Endodermal cell (in vitro differentiated cells): ENCODE measurements around the gene PPM1E. TPM values are rescaled to one million over a fixed set of nuclear protein-coding genes. Genes with fewer than 3 reads are reported as not detected.

ENCODE experiments used
- DNase-seq: peaks from one replicate; pipeline ENCODE4 v3.0.0-alpha.2; 2017
- H3K27ac ChIP-seq: 2 replicates; pipeline ENCODE4 v1.5.1; 2013; ENCODE audit warnings: mild to moderate bottlenecking, low read depth, low read length, moderate library complexity
- H3K27me3 ChIP-seq: 2 replicates; pipeline ENCODE4 v1.6.1; 2013; ENCODE audit warnings: mild to moderate bottlenecking, low read length, moderate library complexity; ENCODE audit not compliant: insufficient read depth, control insufficient read depth, poor library complexity, severe bottlenecking
- H3K36me3 ChIP-seq: 2 replicates; pipeline ENCODE4 v1.7.0; 2013; ENCODE audit warnings: mild to moderate bottlenecking, low read length, moderate library complexity; ENCODE audit not compliant: control insufficient read depth, insufficient read depth
- H3K4me1 ChIP-seq: one replicate; pipeline ENCODE4 v1.7.0; 2013; ENCODE audit warnings: low read length; ENCODE audit not compliant: control insufficient read depth, insufficient read depth
- H3K4me3 ChIP-seq: 2 replicates; pipeline ENCODE4 v1.5.1; 2013; ENCODE audit warnings: mild to moderate bottlenecking, low read length, moderate library complexity
- H3K9ac ChIP-seq: 2 replicates; pipeline ENCODE4 v1.6.1; 2013; ENCODE audit warnings: mild to moderate bottlenecking, low read length, moderate library complexity; ENCODE audit not compliant: poor library complexity, severe bottlenecking; ENCODE audit errors: extremely low read depth
- H3K9me3 ChIP-seq: 2 replicates; pipeline ENCODE4 v1.6.1; 2013; ENCODE audit warnings: mild to moderate bottlenecking, low read length, moderate library complexity; ENCODE audit not compliant: control insufficient read depth
- H3K27ac Mint-ChIP-seq: 2 replicates; pipeline ENCODE4 v1.8.0; 2020; ENCODE audit warnings: mixed read lengths
- H3K27me3 Mint-ChIP-seq: 2 replicates; pipeline ENCODE4 v1.8.0; 2021; ENCODE audit warnings: mild to moderate bottlenecking, mixed read lengths; ENCODE audit not compliant: insufficient read depth
- H3K36me3 Mint-ChIP-seq: 2 replicates; pipeline ENCODE4 v1.8.0; 2020; ENCODE audit warnings: low read depth, mixed read lengths
- H3K4me1 Mint-ChIP-seq: 2 replicates; pipeline ENCODE4 v1.8.0; 2020; ENCODE audit warnings: mixed read lengths
- H3K4me3 Mint-ChIP-seq: 2 replicates; pipeline ENCODE4 v1.8.0; 2020; ENCODE audit warnings: mild to moderate bottlenecking, moderate library complexity, mixed read lengths
- H3K9me3 Mint-ChIP-seq: 2 replicates; pipeline ENCODE4 v1.8.0; 2020; ENCODE audit warnings: mild to moderate bottlenecking, mixed read lengths
- WGBS, 2 experiments: methylation state at CpG; one replicate each; pipeline versions ENCODE4 v1.1.5 to v1.1.7; 2013; ENCODE audit warnings: missing lambda C conversion rate in 2 of 2, mixed read lengths in 1 of 2; ENCODE audit not compliant: insufficient coverage in 1 of 2, insufficient read length in 1 of 2; 5-methylcytosine and 5-hydroxymethylcytosine counted together
- total RNA-seq, 2 donors: library from RNA; stranded (reverse); fragmentation: NEBNext Ultra II Directional in 1 of 2; extraction: Animal tissue kit (Norgen Biotek cat#: 25700) in 1 of 2; gene quantifications; 2 replicates in 1 of 2; 3 replicates in 1 of 2; pipeline ENCODE4 v1.2.1, GENCODE V29; 2021
- TF ChIP-seq, protein P1 (sequence below): fragments of 200-600 bp; sonication (generic); conservative IDR thresholded peaks from 2 replicates; pipeline ENCODE4 v1.5.0; 2021; ENCODE audit warnings: antibody characterized with exemption, mild to moderate bottlenecking

Gene PPM1E
- total RNA-seq, 2 donors from 2014 or later, result 1.4 to 2.2 TPM

DNA sequence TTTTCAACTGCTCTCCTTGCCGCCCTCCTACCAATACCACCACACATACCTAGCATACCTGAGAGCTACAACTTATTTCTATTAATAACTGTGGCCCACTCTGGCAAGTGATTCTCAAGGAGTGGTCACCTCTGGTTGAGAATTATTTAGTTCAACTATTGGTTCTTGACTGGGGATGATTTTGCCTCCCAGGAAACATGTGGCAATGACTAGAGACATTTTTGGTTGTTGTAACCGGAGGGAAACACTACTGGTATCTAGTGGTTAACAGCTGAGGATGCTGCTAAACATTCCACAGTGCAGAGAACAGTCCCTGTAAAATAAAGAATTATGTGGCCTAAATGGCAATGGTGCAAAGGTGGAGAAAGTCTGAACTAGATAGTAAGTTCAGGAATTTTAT is 254.4 kb downstream of the PPM1E start:
- Mint-ChIP-seq H3K9me3 (no peaks in the 10 kb centered on the region), H3K4me1 (no peaks in the 10 kb centered on the region), H3K4me3 (no peak overlapping the region), H3K27me3 (no peaks in the 10 kb centered on the region), H3K36me3 (peaks cover 24% of the 10 kb centered on the region), H3K27ac (no peak overlapping the region)
- WGBS, 2 experiments, result 94 to 100% methylated on average over 1 to 2 of the region's 2 CpGs
- Histone ChIP-seq H3K4me1 (no peaks in the 10 kb centered on the region), H3K9me3 (no peaks in the 10 kb centered on the region), H3K27ac (no peak overlapping the region), H3K36me3 (peaks cover 14% of the 10 kb centered on the region), H3K4me3 (no peak overlapping the region), H3K9ac (no peak overlapping the region), H3K27me3 (no peaks in the 10 kb centered on the region)
- TF ChIP-seq, protein P1, sequence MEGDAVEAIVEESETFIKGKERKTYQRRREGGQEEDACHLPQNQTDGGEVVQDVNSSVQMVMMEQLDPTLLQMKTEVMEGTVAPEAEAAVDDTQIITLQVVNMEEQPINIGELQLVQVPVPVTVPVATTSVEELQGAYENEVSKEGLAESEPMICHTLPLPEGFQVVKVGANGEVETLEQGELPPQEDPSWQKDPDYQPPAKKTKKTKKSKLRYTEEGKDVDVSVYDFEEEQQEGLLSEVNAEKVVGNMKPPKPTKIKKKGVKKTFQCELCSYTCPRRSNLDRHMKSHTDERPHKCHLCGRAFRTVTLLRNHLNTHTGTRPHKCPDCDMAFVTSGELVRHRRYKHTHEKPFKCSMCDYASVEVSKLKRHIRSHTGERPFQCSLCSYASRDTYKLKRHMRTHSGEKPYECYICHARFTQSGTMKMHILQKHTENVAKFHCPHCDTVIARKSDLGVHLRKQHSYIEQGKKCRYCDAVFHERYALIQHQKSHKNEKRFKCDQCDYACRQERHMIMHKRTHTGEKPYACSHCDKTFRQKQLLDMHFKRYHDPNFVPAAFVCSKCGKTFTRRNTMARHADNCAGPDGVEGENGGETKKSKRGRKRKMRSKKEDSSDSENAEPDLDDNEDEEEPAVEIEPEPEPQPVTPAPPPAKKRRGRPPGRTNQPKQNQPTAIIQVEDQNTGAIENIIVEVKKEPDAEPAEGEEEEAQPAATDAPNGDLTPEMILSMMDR, result no peak
- no peak for DNase-seq

DNA sequence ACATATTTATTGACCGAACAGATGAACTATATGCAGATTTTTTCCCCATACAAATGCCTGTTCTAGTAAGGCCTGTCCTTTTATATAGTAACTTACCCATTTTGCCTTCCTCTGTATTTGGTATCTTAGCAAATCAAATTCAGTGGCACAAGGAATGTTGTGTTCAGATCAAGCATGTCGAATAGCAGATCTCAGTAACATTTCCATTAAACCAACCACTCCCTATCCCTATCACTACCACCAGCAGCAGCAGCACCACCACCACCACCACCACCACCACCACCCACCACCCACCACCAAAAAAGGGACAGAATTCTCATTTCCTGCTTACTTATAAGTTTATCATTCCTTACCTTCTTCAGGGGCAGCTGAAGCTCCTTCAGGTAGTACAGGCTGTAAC is 256.3 kb downstream of the PPM1E start:
- H3K27ac Mint-ChIP-seq, result no peak overlapping the region
- 75 to 95% methylated on average over 1 to 2 of the region's 2 CpGs for WGBS, 2 experiments
- DNase-seq, result no peak
- peaks cover 29% of the 10 kb centered on the region for H3K36me3 Mint-ChIP-seq
- no peaks in the 10 kb centered on the region for H3K27me3 ChIP-seq
- H3K9me3 ChIP-seq, result no peaks in the 10 kb centered on the region
- no peaks in the 10 kb centered on the region for H3K9me3 Mint-ChIP-seq
- H3K27me3 Mint-ChIP-seq, result no peaks in the 10 kb centered on the region
- no peak overlapping the region for H3K4me3 ChIP-seq
- TF ChIP-seq, protein P1, result no peak
- no peak overlapping the region for H3K27ac ChIP-seq
- peaks cover 17% of the 10 kb centered on the region for H3K36me3 ChIP-seq
- H3K4me1 ChIP-seq, result no peaks in the 10 kb centered on the region
- no peak overlapping the region for H3K9ac ChIP-seq
- H3K4me1 Mint-ChIP-seq, result no peaks in the 10 kb centered on the region
- no peak overlapping the region for H3K4me3 Mint-ChIP-seq

DNA sequence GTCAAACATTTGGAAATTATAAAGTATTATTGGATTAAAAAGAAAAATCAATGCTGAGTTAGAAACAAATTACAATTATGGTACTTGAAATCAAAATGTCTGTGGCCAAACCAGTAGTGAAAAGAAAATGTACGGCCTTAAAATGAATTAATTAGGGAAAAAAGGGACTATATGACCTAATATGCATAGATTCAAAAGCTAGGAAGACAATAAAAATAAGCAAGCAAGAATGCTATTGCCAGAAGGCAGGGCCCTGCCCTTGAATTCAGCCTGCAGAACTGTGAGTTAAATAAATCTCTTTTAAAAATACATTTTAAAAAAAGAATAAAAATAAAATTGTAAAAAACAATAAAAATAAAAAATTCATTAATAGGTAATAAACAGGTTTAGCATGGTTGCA is 262.4 kb downstream of the PPM1E start:
- Mint-ChIP-seq H3K27ac (no peak overlapping the region), H3K9me3 (peaks cover 4% of the 10 kb centered on the region), H3K36me3 (peaks cover 31% of the 10 kb centered on the region), H3K27me3 (no peaks in the 10 kb centered on the region), H3K4me3 (no peak overlapping the region), H3K4me1 (no peaks in the 10 kb centered on the region)
- Histone ChIP-seq H3K36me3 (peaks cover 26% of the 10 kb centered on the region), H3K9me3 (peaks cover 8% of the 10 kb centered on the region), H3K4me1 (no peaks in the 10 kb centered on the region), H3K27me3 (no peaks in the 10 kb centered on the region), H3K4me3 (no peak overlapping the region), H3K27ac (no peak overlapping the region), H3K9ac (no peak overlapping the region)
- TF ChIP-seq, protein P1, result no peak
- no peak for DNase-seq
- WGBS, 2 experiments, result 88 to 90% methylated on average over 1 of the region's 1 CpG
